SK-N-SH treated with all-trans-retinoic acid at 6 μM for 48 hours (cell line): ENCODE data around the gene RBM17.

Experiments used
- ATAC-seq: fragments of 200-7000 bp; cut with Tn5 transposase; 3 replicates; pipeline ENCODE4 v1.9.1; 2020; ENCODE audit warnings: mild to moderate bottlenecking, moderate library complexity
- ARNTL ChIP-seq: fragments of 450-650 bp; formaldehyde crosslinking; IDR thresholded peaks from 2 replicates; pipeline ENCODE4 v1.5.0; 2020; ENCODE audit warnings: low read depth, mild to moderate bottlenecking, moderate library complexity, borderline replicate concordance
- BACH2 ChIP-seq: fragments of 250-450 bp; sonication (Bioruptor Pico); IDR thresholded peaks from 2 replicates; pipeline ENCODE4 v1.9.0; 2021; ENCODE audit warnings: mild to moderate bottlenecking, borderline replicate concordance
- CSDC2 ChIP-seq: fragments of 250-450 bp; sonication (Bioruptor Pico); IDR thresholded peaks from 2 replicates; pipeline ENCODE4 v1.5.0; 2020; ENCODE audit warnings: mild to moderate bottlenecking, moderate library complexity
- ESRRG ChIP-seq: fragments of 250-450 bp; sonication (Bioruptor Pico); IDR thresholded peaks from 2 replicates; pipeline ENCODE4 v1.6.1; 2021; ENCODE audit warnings: mild to moderate bottlenecking
- GLIS3 ChIP-seq: fragments of 250-450 bp; sonication (Bioruptor Pico); IDR thresholded peaks from 2 replicates; pipeline ENCODE4 v1.5.0; 2020; ENCODE audit warnings: mild to moderate bottlenecking, moderate library complexity
- ISL1 ChIP-seq: fragments of 250-450 bp; sonication (Bioruptor Pico); IDR thresholded peaks from 2 replicates; pipeline ENCODE4 v2.1.2; 2022; ENCODE audit warnings: mild to moderate bottlenecking, moderate library complexity
- OSR1 ChIP-seq: fragments of 250-450 bp; sonication (Bioruptor Pico); IDR thresholded peaks from 2 replicates; pipeline ENCODE4 v1.8.0; 2022; ENCODE audit warnings: moderate library complexity, mild to moderate bottlenecking, inconsistent platforms
- PATZ1 ChIP-seq: fragments of 250-450 bp; sonication (Bioruptor Pico); IDR thresholded peaks from 2 replicates; pipeline ENCODE4 v1.8.0; 2020; ENCODE audit warnings: mild to moderate bottlenecking, moderate library complexity, borderline replicate concordance
- PPARA ChIP-seq: fragments of 250-450 bp; sonication (Bioruptor Pico); IDR thresholded peaks from 2 replicates; pipeline ENCODE4 v1.5.0; 2020; ENCODE audit warnings: mild to moderate bottlenecking, borderline replicate concordance
- RARB ChIP-seq: fragments of 250-450 bp; sonication (Bioruptor Pico); IDR thresholded peaks from 2 replicates; pipeline ENCODE4 v1.8.0; 2021; ENCODE audit warnings: mild to moderate bottlenecking, moderate library complexity
- SNAI2 ChIP-seq: fragments of 250-450 bp; sonication (Bioruptor Pico); IDR thresholded peaks from 2 replicates; pipeline ENCODE4 v1.5.0; 2020; ENCODE audit warnings: mild to moderate bottlenecking, moderate library complexity
- TCF4 ChIP-seq: fragments of 250-450 bp; sonication (Bioruptor Pico); IDR thresholded peaks from 2 replicates; pipeline ENCODE4 v1.8.0; 2021; ENCODE audit warnings: mild to moderate bottlenecking, moderate library complexity, borderline replicate concordance
- TOX ChIP-seq: fragments of 250-450 bp; sonication (Bioruptor Pico); IDR thresholded peaks from 2 replicates; pipeline ENCODE4 v1.8.0; 2021; ENCODE audit warnings: mild to moderate bottlenecking, moderate library complexity, borderline replicate concordance
- TSHZ2 ChIP-seq: fragments of 250-450 bp; sonication (Bioruptor Pico); IDR thresholded peaks from 2 replicates; pipeline ENCODE4 v1.5.0; 2020; ENCODE audit warnings: mild to moderate bottlenecking, moderate library complexity
- ZC3H10 ChIP-seq: fragments of 250-450 bp; sonication (Bioruptor Pico); IDR thresholded peaks from 2 replicates; pipeline ENCODE4 v1.5.1; 2021; ENCODE audit warnings: mild to moderate bottlenecking, moderate library complexity
- ZFP3 ChIP-seq: fragments of 250-450 bp; sonication (Bioruptor Pico); IDR thresholded peaks from 2 replicates; pipeline ENCODE4 v1.5.0; 2020; ENCODE audit warnings: mild to moderate bottlenecking, moderate library complexity
- ZFP30 ChIP-seq: fragments of 450-650 bp; formaldehyde crosslinking; IDR thresholded peaks from 2 replicates; pipeline ENCODE4 v1.5.0; 2022; ENCODE audit warnings: mild to moderate bottlenecking, moderate library complexity
- ZNF565 ChIP-seq: fragments of 450-650 bp; formaldehyde crosslinking; conservative IDR thresholded peaks from 2 replicates; pipeline ENCODE4 v1.5.0; 2020; ENCODE audit warnings: low read depth, mild to moderate bottlenecking, moderate library complexity
- ZNF70 ChIP-seq: fragments of 450-650 bp; formaldehyde crosslinking; IDR thresholded peaks from 2 replicates; pipeline ENCODE4 v1.5.0; 2020; ENCODE audit warnings: mild to moderate bottlenecking, moderate library complexity
- ZNF8 ChIP-seq: fragments of 450-650 bp; formaldehyde crosslinking; IDR thresholded peaks from 2 replicates; pipeline ENCODE4 v1.5.0; 2020; ENCODE audit warnings: mild to moderate bottlenecking, moderate library complexity
- TF ChIP-seq, protein P1 (sequence below): fragments of 250-450 bp; sonication (Bioruptor Pico); IDR thresholded peaks from 2 replicates; pipeline ENCODE4 v1.5.1; 2021; ENCODE audit warnings: mild to moderate bottlenecking, moderate library complexity
- TF ChIP-seq, protein P2 (sequence below): fragments of 250-450 bp; sonication (Bioruptor Pico); IDR thresholded peaks from 2 replicates; pipeline ENCODE4 v1.5.1; 2020; ENCODE audit warnings: low read depth, mild to moderate bottlenecking, moderate library complexity
- TF ChIP-seq, protein P3 (sequence below): fragments of 250-450 bp; sonication (Bioruptor Pico); IDR thresholded peaks from 2 replicates; pipeline ENCODE4 v1.8.0; 2021; ENCODE audit warnings: low read depth, mild to moderate bottlenecking, moderate library complexity, borderline replicate concordance

RBM17 gene

DNA sequence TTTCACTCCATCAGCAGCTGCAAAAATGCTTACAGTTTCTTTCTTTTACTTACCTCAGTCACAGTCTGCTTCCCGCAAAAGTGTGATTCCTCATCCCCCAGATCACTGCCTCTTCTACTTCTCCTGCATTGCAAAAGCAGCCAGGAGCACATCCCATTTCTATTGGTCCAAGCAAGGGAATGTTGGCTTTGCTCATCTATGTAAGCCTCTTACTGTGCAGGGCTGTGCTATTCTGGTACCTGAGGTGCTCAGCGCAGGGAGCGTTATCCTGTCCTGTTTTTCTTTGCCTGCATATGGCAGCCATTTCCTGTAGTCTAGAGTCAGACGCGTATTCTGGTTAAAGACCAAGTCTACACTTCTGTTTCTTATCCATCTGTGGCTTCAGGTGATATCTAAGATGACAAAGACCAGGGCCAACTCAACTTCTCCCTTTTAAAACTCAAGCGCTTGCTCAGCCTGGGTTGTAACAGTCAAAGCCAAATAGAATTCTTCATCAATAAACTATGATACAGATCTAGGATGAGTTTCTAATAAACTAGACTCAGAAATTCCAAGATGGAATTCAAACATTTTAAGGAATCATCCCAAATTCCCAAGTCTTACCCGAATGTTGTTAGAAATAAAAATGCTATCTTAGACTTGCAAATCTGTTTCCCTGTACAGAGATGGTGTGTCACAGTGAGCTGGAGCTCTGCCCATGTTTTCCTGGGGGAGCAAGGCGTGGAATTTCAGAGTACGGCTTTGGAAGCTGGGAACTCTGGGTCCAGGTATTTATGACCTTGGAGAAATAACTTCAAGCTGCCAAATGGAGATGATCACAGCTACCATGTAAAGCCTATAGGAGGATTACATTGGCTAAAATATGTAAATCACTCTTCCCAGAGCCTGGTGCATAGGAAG lies 6.1 kb upstream of the RBM17 start:
- no peak for TF ChIP-seq BACH2 (CRISPR knock-in tag)
- no peak for TF ChIP-seq CSDC2 (CRISPR knock-in tag)
- TF ChIP-seq ZC3H10 (CRISPR knock-in tag), result no peak
- no peak for TF ChIP-seq SNAI2 (CRISPR knock-in tag)
- TF ChIP-seq ARNTL, result no peak
- TF ChIP-seq ZNF8, result no peak
- TF ChIP-seq, protein P1, sequence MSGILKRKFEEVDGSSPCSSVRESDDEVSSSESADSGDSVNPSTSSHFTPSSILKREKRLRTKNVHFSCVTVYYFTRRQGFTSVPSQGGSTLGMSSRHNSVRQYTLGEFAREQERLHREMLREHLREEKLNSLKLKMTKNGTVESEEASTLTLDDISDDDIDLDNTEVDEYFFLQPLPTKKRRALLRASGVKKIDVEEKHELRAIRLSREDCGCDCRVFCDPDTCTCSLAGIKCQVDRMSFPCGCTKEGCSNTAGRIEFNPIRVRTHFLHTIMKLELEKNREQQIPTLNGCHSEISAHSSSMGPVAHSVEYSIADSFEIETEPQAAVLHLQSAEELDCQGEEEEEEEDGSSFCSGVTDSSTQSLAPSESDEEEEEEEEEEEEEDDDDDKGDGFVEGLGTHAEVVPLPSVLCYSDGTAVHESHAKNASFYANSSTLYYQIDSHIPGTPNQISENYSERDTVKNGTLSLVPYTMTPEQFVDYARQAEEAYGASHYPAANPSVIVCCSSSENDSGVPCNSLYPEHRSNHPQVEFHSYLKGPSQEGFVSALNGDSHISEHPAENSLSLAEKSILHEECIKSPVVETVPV (CRISPR knock-in tag), result no peak
- no peak for TF ChIP-seq PPARA (CRISPR knock-in tag)
- TF ChIP-seq ZNF70 (CRISPR knock-in tag), result no peak
- TF ChIP-seq TSHZ2, result no peak
- no peak for TF ChIP-seq ZFP3 (CRISPR knock-in tag)
- no peak for TF ChIP-seq TOX (CRISPR knock-in tag)
- TF ChIP-seq RARB (CRISPR knock-in tag), result no peak
- TF ChIP-seq TCF4 (CRISPR knock-in tag), result no peak
- TF ChIP-seq GLIS3 (CRISPR knock-in tag), result no peak
- no peak for TF ChIP-seq OSR1 (CRISPR knock-in tag)
- TF ChIP-seq, protein P2, sequence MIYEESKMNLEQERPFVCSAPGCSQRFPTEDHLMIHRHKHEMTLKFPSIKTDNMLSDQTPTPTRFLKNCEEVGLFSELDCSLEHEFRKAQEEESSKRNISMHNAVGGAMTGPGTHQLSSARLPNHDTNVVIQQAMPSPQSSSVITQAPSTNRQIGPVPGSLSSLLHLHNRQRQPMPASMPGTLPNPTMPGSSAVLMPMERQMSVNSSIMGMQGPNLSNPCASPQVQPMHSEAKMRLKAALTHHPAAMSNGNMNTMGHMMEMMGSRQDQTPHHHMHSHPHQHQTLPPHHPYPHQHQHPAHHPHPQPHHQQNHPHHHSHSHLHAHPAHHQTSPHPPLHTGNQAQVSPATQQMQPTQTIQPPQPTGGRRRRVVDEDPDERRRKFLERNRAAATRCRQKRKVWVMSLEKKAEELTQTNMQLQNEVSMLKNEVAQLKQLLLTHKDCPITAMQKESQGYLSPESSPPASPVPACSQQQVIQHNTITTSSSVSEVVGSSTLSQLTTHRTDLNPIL (CRISPR knock-in tag), result no peak
- ATAC-seq, result no peak

GRCh38 chr10:6083523-6084475 lies 5.0 kb upstream of the RBM17 start:
- no peak for ATAC-seq

More at GRCh38 chr10:6083523-6084475, 5.0 kb upstream of the RBM17 start:
- TF ChIP-seq, protein P1 (CRISPR knock-in tag), result no peak
- TF ChIP-seq ARNTL (no peak), PATZ1 (CRISPR knock-in tag) (no peak), BACH2 (CRISPR knock-in tag) (no peak), ISL1 (CRISPR knock-in tag) (no peak), ZFP3 (CRISPR knock-in tag) (no peak), ZFP30 (CRISPR knock-in tag) (no peak), ZNF565 (CRISPR knock-in tag) (no peak), TOX (CRISPR knock-in tag) (no peak), PPARA (CRISPR knock-in tag) (no peak), RARB (CRISPR knock-in tag) (no peak), OSR1 (CRISPR knock-in tag) (no peak), ZNF70 (CRISPR knock-in tag) (no peak), GLIS3 (CRISPR knock-in tag) (no peak), ESRRG (CRISPR knock-in tag) (no peak), ZC3H10 (CRISPR knock-in tag) (no peak)
- TF ChIP-seq, protein P2 (CRISPR knock-in tag), result no peak
- TF ChIP-seq, protein P3, sequence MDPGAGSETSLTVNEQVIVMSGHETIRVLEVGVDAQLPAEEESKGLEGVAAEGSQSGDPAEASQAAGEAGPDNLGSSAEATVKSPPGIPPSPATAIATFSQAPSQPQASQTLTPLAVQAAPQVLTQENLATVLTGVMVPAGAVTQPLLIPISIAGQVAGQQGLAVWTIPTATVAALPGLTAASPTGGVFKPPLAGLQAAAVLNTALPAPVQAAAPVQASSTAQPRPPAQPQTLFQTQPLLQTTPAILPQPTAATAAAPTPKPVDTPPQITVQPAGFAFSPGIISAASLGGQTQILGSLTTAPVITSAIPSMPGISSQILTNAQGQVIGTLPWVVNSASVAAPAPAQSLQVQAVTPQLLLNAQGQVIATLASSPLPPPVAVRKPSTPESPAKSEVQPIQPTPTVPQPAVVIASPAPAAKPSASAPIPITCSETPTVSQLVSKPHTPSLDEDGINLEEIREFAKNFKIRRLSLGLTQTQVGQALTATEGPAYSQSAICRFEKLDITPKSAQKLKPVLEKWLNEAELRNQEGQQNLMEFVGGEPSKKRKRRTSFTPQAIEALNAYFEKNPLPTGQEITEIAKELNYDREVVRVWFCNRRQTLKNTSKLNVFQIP (CRISPR knock-in tag), result no peak
